ENCODE measurements around the gene SOSTDC1. TPM values are rescaled to one million over a fixed set of nuclear protein-coding genes. Genes with fewer than 3 reads are reported as not detected.
A peak's percentile ranks its signal among the peaks of the same experiment; 100 is the strongest.

Gene SOSTDC1
- total RNA-seq, 4 donors from 2014 or later = 1.5 to 23.2 (median 4.0) TPM

DNA sequence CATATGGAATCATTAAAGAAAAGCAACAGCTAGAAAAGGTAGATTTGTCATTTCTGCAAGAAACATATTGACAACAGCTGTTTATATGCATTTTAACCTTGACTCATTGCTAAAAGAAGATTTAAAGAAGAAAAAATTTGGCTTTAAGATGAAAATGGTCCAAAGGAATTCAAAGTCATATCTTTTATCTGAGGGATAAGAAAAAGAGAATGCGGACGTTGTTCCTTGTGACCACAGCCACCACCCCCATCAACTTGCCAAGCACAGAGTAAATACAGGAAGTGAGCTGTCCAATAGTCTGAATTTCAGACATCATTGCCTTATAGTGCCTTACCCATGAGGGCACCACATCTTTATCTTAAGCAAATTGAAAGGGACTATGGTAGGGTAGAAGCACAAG is 36.9 kb downstream of the SOSTDC1 start:
- Histone ChIP-seq H3K9me3 (no peaks in the 10 kb centered on the region), H3K4me1 (peaks cover 0 to 4% (median 0%) of the 10 kb centered on the region in 4 donors), H3K27me3 (no peaks in the 10 kb centered on the region), H3K27ac (no peak overlapping the region), H3K4me3 (no peak overlapping the region), H3K36me3 (no peaks in the 10 kb centered on the region)
- in situ Hi-C loops (cut with MboI; ENCODE audit: low pct_ligation_motif_present in 1 of 4, low pct_unique_long_range_greater_than_20kb in 1 of 4, low sequenced_read_pairs in 3 of 4) = loop anchor here in 1 of 4 donors (25.0 kb wide), 1 partner anchor 134 kb away; no protein-coding TSS in a partner anchor
- TF ChIP-seq, protein P1, sequence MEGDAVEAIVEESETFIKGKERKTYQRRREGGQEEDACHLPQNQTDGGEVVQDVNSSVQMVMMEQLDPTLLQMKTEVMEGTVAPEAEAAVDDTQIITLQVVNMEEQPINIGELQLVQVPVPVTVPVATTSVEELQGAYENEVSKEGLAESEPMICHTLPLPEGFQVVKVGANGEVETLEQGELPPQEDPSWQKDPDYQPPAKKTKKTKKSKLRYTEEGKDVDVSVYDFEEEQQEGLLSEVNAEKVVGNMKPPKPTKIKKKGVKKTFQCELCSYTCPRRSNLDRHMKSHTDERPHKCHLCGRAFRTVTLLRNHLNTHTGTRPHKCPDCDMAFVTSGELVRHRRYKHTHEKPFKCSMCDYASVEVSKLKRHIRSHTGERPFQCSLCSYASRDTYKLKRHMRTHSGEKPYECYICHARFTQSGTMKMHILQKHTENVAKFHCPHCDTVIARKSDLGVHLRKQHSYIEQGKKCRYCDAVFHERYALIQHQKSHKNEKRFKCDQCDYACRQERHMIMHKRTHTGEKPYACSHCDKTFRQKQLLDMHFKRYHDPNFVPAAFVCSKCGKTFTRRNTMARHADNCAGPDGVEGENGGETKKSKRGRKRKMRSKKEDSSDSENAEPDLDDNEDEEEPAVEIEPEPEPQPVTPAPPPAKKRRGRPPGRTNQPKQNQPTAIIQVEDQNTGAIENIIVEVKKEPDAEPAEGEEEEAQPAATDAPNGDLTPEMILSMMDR (IDR thresholded peaks at IDR 0.05) = no peak
- TF ChIP-seq POLR2A (IDR thresholded peaks at IDR 0.05) = no peak
- TF ChIP-seq EP300 (IDR thresholded peaks at IDR 0.05; ENCODE audit: low read depth) = no peak
- no peak for TF ChIP-seq POLR2AphosphoS5 (IDR thresholded peaks at IDR 0.05)
- DNase-seq = peak; percentile 12
- intact Hi-C loops (cut with DNase I; ENCODE audit: low total_unique reads) = no loop called here
- WGBS, 2 donors (ENCODE audit: low coverage in 1 of 2) = 31 to 47% methylated on average over 2 of the region's 2 CpGs

DNA sequence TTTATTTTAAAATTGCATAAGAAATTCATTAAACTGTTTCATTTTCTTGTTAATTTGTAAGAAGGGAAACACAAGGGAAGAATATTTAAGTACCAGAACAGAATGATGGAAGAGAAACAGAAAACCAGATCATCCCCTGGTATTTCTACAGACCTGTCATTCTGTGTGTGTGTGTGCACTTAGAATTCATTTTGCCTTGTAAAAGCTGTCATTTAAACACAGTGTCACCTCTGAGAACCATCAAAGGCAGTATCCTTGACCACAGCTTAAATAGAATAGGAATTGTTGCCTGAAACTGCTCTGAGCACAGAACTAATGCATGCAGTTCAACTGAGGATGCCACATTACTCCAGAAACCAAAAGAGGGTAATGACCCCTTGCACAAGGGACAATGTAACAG is 37.4 kb downstream of the SOSTDC1 start:
- H3K27me3 ChIP-seq = no peaks in the 10 kb centered on the region
- in situ Hi-C loops (cut with MboI; ENCODE audit: low pct_ligation_motif_present in 1 of 4, low pct_unique_long_range_greater_than_20kb in 1 of 4, low sequenced_read_pairs in 3 of 4) (loop anchor here in 1 of 4 donors (25.0 kb wide), 1 partner anchor 134 kb away; no protein-coding TSS in a partner anchor), intact Hi-C loops (cut with DNase I; ENCODE audit: low total_unique reads) (no loop called here)
- H3K4me1 ChIP-seq = peaks cover 0 to 4% (median 0%) of the 10 kb centered on the region in 4 donors
- no peak for DNase-seq
- H3K27ac ChIP-seq = no peak overlapping the region
- H3K9me3 ChIP-seq = no peaks in the 10 kb centered on the region
- H3K4me3 ChIP-seq = no peak overlapping the region
- TF ChIP-seq POLR2A (IDR thresholded peaks at IDR 0.05) = no peak
- no peak for TF ChIP-seq POLR2AphosphoS5 (IDR thresholded peaks at IDR 0.05)
- TF ChIP-seq, protein P1 (IDR thresholded peaks at IDR 0.05) = no peak
- TF ChIP-seq EP300 (IDR thresholded peaks at IDR 0.05; ENCODE audit: low read depth) = no peak
- H3K36me3 ChIP-seq = no peaks in the 10 kb centered on the region

- no peaks in the 10 kb centered on the region for H3K27me3 ChIP-seq
- no peak overlapping the region for H3K4me3 ChIP-seq
- H3K9me3 ChIP-seq = no peaks in the 10 kb centered on the region
- in situ Hi-C loops (cut with MboI; ENCODE audit: low pct_ligation_motif_present in 1 of 4, low pct_unique_long_range_greater_than_20kb in 1 of 4, low sequenced_read_pairs in 3 of 4) (no loop called here), intact Hi-C loops (cut with DNase I; ENCODE audit: low total_unique reads) (no loop called here)
- no peak for TF ChIP-seq POLR2A (IDR thresholded peaks at IDR 0.05)
- WGBS, 2 donors (ENCODE audit: low coverage in 1 of 2) = 34 to 62% methylated on average over 1 of the region's 1 CpG
- peaks cover 13 to 27% (median 17%) of the 10 kb centered on the region in 4 donors for H3K4me1 ChIP-seq
- no peak overlapping the region for H3K27ac ChIP-seq
- no peaks in the 10 kb centered on the region for H3K36me3 ChIP-seq
- DNase-seq = no peak
Measured at GRCh38 chr7:16423761-16424160, 41.8 kb downstream of the SOSTDC1 start.

- in situ Hi-C loops (cut with MboI; ENCODE audit: low pct_ligation_motif_present in 1 of 4, low pct_unique_long_range_greater_than_20kb in 1 of 4, low sequenced_read_pairs in 3 of 4) = no loop called here
- H3K9me3 ChIP-seq = no peaks in the 10 kb centered on the region
- H3K36me3 ChIP-seq = no peaks in the 10 kb centered on the region
- H3K4me3 ChIP-seq = no peak overlapping the region
- WGBS, 2 donors (ENCODE audit: low coverage in 1 of 2) = 85 to 100% methylated on average over 1 to 3 of the region's 3 CpGs
- intact Hi-C loops (cut with DNase I; ENCODE audit: low total_unique reads) = no loop called here
- H3K4me1 ChIP-seq = peaks cover 13 to 24% (median 17%) of the 10 kb centered on the region in 4 donors
- DNase-seq = no peak
- TF ChIP-seq EP300 (IDR thresholded peaks at IDR 0.05; ENCODE audit: low read depth) (no peak), POLR2AphosphoS5 (IDR thresholded peaks at IDR 0.05) (no peak), POLR2A (IDR thresholded peaks at IDR 0.05) (no peak)
- TF ChIP-seq, protein P1 (IDR thresholded peaks at IDR 0.05) = no peak
- no peaks in the 10 kb centered on the region for H3K27me3 ChIP-seq
- H3K27ac ChIP-seq = peak overlapping the region; percentile 96 to 98 (median 97)
Measured at GRCh38 chr7:16422917-16423316, 42.6 kb downstream of the SOSTDC1 start.

GRCh38 chr7:16422103-16422435 is 43.5 kb downstream of the SOSTDC1 start:
- intact Hi-C loops (cut with DNase I; ENCODE audit: low total_unique reads) = no loop called here
- H3K36me3 ChIP-seq = no peaks in the 10 kb centered on the region
- H3K9me3 ChIP-seq = no peaks in the 10 kb centered on the region
- H3K27me3 ChIP-seq = no peaks in the 10 kb centered on the region
- peaks cover 13 to 26% (median 17%) of the 10 kb centered on the region in 4 donors for H3K4me1 ChIP-seq
- H3K27ac ChIP-seq = peak overlapping the region; percentile 96 to 98 (median 97)
- TF ChIP-seq EP300 (IDR thresholded peaks at IDR 0.05; ENCODE audit: low read depth) = no peak
- WGBS, 2 donors (ENCODE audit: low coverage in 1 of 2) = 33 to 44% methylated on average over 1 of the region's 1 CpG
- no peak for DNase-seq
- H3K4me3 ChIP-seq = no peak overlapping the region
- in situ Hi-C loops (cut with MboI; ENCODE audit: low pct_ligation_motif_present in 1 of 4, low pct_unique_long_range_greater_than_20kb in 1 of 4, low sequenced_read_pairs in 3 of 4) = no loop called here

Measured in transverse colon (tissue), 4 donors.